Stimulated activated naive CD4-positive, alpha-beta T cell treated with Interleukin-2 at 50 U/mL for 16 hours (primary cell): Measurements from ENCODE around the gene NAA38.
"Not testable (repeated sequence)": the region's sequence is repeated elsewhere in the genome, so short reads cannot be mapped to it uniquely, and the experiment has no call there.

Experiments
- DNase-seq: peaks from one replicate; lab custom pipeline; 2025; lab: John Stamatoyannopoulos, UW

Gene NAA38

DNA sequence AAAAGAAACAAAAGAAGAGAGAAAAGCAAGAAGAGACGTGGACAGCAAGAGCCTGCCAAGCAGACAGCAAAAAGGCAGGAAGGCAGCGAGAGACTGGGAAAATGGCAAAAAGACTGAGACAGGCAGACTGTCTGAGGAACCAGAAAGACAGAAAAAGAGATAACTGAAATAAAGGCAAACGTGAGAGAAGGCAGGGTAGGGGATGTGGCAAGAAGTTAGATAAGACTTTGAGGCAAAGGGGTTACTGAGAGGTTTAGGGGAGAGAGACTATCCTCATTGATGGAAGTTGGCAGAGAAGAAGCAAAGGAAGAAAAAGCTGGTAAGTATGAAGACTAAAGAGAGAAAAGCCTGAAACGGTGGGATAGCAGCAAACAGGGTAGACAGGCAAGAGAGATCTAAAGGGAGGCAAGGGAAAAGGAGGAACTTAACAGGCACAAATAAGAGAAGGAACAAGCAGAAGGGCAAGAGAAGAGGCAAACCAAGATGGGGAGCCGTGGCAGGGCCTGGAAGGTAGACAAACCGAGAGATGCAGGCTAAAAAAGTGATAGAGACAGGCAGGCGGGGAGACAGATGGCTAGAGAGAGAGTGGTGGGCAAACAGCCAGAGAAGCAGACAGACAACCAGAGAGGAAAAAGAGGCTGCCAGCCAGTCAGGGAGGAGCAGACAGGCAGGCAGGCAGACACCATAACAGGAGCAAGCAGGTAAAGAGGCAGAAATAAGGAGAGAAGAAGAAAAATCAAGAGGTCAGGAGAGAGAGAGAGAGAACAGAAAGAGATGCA is 24.1 kb upstream of the NAA38 start:
- no peak for DNase-seq

DNA sequence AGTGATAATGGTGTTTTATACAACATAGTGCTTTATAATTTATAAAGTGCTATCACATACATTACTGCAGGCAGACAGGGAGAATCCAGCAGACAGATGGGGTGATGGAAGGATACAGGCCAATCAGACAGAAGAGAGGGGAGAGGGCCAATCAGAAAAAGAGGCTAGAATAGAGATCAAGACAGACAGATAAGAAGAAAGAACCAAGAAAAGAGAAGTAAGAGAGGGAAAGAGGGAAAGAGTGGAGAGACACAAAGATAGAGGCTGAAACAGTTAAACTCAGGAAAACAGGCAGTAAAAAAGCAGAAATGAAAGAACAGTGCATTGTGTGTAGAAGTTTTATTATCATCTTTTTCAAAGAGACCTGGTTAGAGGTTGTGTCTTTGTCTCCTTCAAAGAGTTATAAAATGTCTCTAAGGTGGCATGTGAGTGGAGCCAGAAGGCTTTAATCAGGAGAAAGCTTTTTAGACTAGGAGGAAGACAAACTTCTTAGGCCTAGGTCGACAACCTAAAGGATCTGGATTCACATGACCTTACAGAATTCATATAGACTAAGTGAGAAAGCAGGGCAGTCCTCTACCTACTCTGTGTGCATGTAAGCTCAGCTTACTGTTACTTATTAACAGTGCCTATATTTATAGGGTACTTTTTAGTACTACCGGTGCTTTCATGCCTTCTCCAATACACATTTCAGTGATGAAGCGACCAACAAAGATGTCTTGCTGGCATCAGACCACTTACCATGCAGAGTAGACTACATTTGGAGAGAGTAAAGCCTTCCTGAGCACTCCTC is 22.9 kb upstream of the NAA38 start:
- DNase-seq = no peak

GRCh38 chr17:7878234-7878633 is 20.9 kb upstream of the NAA38 start:
- no peak for DNase-seq

- DNase-seq = no peak
Observed at GRCh38 chr17:7875804-7876370, 18.5 kb upstream of the NAA38 start.

GRCh38 chr17:7873051-7873450 is 15.7 kb upstream of the NAA38 start:
- no peak for DNase-seq

DNA sequence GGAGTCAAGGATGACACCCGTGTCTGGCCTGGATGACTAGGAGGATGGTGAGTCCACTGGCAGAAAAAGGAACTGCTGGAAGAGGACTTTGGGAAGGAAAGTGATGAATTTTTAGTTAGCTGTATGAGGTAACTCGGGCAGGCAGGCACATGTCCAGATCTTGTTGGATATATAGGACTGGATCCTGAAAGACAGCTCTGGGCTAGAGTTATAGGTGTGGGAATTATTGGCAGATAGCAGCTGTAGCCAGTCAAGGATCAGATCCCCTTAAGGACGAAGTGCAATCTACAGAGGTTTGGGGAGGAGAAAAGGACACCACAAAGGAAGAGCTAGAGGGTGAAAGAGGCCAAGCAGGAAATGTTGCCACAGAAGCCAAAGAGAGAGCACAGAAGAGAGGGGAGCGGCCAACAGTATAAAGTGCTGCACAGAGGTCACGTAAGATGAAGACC is 10.5 kb upstream of the NAA38 start:
- no peak for DNase-seq

- DNase-seq = no peak
Observed at GRCh38 chr17:7864995-7865650, 7.8 kb upstream of the NAA38 start.

DNA sequence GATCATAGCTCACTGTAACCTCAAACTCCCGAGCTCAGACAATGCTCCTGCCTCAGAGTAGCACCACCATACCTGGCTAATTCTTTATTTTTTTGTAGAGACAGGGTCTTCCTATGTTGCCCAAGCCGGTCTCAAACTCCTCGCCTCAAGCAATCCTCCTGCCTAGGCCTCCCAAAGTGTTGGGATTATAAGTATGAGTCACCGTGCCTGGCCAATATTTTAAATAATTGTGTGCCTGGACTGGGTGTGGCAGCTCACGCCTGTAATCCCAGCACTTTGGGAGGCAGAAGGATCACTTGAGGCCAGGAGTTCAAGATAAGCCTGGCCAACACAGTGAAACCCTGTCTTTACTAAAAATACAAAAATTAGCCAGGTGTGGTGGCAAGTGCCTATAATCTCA is 7.0 kb upstream of the NAA38 start:
- DNase-seq = not testable (repeated sequence)

DNA sequence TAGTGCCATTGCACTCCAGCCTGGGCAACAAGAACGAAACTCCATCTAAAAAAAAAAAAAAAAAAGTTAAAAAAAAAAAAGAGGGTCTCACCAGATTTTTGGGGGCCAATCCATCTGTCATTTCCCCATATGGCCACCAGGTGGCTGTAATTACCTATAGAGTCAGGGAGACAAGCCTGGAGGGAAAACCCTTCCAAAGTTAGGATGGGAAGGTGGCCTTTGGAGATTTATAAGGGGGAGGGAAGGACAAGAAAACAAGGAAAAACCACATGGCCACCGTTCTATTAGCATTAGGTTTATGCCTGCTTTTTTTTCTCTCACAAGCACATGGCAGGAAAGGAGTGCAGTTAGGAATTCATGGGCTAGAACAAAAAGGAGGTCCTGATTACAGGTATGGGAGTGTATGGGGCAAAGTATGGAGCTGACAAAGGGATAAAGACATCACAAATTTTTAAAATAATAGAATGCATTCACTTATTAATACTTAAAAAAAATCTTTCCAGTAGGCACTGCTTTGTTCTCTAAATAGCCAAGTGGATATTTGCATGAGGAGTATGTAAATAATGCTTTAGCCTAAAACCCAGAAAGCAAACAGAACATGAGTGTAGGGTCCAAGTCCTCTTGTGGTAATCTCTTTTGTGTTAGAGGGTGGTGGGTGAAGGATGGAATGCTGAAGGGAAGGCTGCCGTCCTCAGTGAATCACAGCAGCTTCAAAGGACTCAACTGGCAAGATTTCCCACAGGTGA is 5.5 kb upstream of the NAA38 start:
- DNase-seq = peak; percentile 35

DNA sequence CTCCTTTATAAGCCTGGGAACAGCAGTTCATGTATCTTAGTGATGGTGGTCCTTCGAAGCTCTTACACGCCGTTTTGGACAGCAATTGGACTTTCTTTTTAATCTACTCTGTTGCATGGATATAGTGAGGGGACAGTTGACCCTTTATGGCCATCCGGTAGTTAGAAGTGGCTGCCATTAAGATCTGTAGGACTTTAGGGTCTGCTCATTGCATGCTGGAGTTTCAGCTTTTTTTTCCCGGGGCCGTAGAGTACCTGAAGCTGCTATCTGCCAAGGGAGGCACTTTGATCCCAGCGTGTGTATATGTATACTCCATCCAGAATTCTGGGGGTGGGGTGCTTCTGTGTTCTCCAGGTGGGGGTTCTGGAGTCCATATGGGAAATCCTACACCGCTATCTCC is 1.7 kb upstream of the NAA38 start:
- DNase-seq = no peak

- peak; percentile 56 for DNase-seq
Observed at GRCh38 chr17:7858522-7858810, 1.1 kb upstream of the NAA38 start.

DNA sequence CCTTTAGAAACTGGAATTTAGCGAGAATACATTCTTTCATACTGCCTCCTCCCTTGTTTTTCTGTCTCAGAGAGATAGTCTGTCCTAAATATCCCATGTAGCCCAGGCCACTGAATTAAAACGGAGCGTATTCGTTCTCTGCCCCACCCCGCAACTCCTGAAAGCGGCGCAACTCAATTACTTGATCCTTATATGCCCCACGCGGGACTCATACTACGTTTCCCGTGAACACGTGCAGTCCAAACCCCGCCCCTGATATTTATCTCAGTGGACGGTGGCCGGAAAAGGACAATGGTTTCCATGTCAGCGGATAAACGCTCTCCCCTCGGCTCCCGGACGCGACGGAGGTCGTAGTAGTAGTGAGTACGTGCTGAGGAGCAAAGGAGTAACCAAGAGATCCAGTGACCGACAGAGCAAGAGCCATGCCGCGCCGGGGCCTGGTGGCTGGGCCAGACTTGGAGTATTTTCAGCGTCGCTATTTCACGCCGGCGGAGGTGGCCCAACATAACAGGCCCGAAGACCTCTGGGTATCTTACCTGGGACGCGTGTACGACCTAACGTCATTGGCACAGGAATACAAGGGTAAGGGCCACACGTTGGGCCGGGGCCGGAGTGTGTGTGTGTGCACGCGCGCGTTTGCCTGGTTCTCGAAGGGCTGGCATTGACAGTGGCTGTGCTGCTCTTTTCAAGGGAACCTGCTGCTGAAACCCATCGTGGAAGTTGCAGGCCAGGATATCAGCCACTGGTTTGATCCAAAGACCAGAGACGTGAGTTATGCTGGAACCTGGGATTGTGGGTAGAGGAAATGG is 558 bp upstream of the NAA38 start, which contains the start of gene CYB5D1:
Gene CYB5D1 (plus strand): TSS at position 291 of the 809 bp plus-strand sequence. CDS start 132 bp downstream, at position 423.
- DNase-seq = peak; percentile 86

DNA sequence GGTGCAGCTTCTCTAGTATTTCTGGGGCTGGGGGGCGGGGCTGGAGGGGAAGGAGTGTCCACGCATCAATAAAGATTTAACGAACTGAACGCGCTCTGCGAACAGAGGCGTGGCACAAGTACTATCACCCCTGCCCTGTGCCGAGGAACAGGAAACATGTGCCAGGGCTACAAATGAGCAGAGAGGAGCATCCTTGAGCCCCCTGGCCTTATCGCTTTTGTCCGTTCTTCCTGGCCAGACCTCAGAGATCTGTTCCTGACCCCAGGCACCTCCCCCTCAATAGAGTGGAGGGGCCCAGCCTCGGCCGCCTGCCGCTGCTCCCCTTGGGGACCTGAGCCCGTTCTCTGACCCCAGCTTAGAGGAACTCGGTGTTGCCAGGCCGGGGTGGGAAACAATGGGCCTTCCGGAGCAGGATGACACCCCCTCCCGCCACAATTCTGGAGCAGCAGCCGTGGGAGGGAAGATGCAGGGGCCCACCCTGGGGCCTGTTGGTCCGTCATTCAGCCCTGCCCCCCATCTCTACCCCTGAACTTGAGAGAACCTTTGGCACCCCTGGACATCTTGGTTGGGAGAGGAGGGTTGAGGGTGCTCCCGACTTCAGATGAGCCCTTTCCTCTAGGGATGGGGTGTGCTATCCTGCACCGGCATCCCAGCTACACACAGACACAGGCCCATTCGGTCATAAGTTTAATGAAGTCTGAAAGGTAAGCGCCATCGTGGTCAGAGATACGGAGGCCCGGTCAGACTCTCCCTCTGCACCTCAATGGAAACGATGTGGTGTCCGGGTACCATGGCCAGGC is 1.1 kb downstream of the NAA38 start:
- peak; percentile 31 for DNase-seq

GRCh38 chr17:7855660-7856010 is 1.7 kb downstream of the NAA38 start:
- DNase-seq = no peak

- no peak for DNase-seq
Observed at GRCh38 chr17:7854851-7855659, 2.3 kb downstream of the NAA38 start, which contains the start of gene TMEM88. TSS of gene TMEM88 (plus strand) at chr17:7855066. CDS start at chr17:7855075, 9 bp downstream.

GRCh38 chr17:7854078-7854777 is 3.1 kb downstream of the NAA38 start:
- no peak for DNase-seq

DNA sequence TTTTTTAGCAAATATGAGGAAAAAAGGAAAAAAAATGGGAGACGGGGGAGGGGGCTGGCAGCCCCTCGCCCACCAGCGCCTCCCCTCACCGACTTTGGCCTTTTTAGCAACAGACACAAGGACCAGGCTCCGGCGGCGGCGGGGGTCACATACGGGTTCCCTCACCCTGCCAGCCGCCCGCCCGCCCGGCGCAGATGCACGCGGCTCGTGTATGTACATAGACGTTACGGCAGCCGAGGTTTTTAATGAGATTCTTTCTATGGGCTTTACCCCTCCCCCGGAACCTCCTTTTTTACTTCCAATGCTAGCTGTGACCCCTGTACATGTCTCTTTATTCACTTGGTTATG is 3.7 kb downstream of the NAA38 start:
- DNase-seq = no peak

DNA sequence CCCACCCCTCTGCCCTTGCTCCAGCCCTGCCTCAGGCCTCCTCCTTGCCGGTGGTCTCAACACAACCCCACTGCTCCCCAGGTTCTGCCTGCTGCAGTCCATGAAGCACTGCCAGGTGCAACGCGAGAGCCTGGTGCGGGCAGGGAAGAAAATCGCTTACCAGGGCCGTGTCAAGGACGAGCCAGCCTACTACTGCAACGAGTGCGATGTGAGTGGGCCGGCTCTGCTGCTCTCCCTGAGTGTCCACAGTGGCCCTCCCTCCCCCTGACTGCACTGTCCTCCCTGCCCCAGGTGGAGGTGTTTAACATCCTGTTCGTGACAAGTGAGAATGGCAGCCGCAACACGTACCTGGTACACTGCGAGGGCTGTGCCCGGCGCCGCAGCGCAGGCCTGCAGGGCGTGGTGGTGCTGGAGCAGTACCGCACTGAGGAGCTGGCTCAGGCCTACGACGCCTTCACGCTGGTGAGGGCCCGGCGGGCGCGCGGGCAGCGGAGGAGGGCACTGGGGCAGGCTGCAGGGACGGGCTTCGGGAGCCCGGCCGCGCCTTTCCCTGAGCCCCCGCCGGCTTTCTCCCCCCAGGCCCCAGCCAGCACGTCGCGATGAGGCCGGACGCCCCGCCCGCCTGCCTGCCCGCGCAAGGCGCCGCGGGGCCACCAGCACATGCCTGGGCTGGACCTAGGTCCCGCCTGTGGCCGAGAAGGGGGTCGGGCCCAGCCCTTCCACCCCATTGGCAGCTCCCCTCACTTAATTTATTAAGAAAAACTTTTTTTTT is 4.3 kb downstream of the NAA38 start:
- no peak for DNase-seq
